ENCODE measurements around the gene LDLRAD2.

LDLRAD2 gene

GRCh38 chr1:21838359-21839157, 26.5 kb downstream of the LDLRAD2 start:
- TF ChIP-seq POU2F2 (IDR thresholded peaks at IDR 0.05; ENCODE audit: low read depth, low read length): no peak
- TF ChIP-seq SPI1 (IDR thresholded peaks at IDR 0.05; ENCODE audit: low read depth, low read length): no peak
- TF ChIP-seq POLR2A (IDR thresholded peaks at IDR 0.05; ENCODE audit: low read depth, low read length): no peak
- no peak for TF ChIP-seq PAX5 (IDR thresholded peaks at IDR 0.05; ENCODE audit: insufficient read depth, low read length, severe bottlenecking)
- TF ChIP-seq POLR2AphosphoS5 (IDR thresholded peaks at IDR 0.05; ENCODE audit: low read depth, low read length): no peak
- no peak for TF ChIP-seq TAF1 (IDR thresholded peaks at IDR 0.05; ENCODE audit: low read depth, low read length)
- no peak for FAIRE-seq
- no peak for DNase-seq (ENCODE audit: insufficient read length, low spot score)

- DNase-seq (ENCODE audit: insufficient read length, low spot score): no peak
- no peak for FAIRE-seq
- TF ChIP-seq POU2F2 (IDR thresholded peaks at IDR 0.05; ENCODE audit: low read depth, low read length): no peak
- TF ChIP-seq POLR2A (IDR thresholded peaks at IDR 0.05; ENCODE audit: low read depth, low read length): no peak
Measured at GRCh38 chr1:21839337-21840037, 27.4 kb downstream of the LDLRAD2 start.

- TF ChIP-seq TAF1 (IDR thresholded peaks at IDR 0.05; ENCODE audit: low read depth, low read length) (no peak), SPI1 (IDR thresholded peaks at IDR 0.05; ENCODE audit: low read depth, low read length) (no peak), POU2F2 (IDR thresholded peaks at IDR 0.05; ENCODE audit: low read depth, low read length) (no peak), POLR2A (IDR thresholded peaks at IDR 0.05; ENCODE audit: low read depth, low read length) (no peak), PAX5 (IDR thresholded peaks at IDR 0.05; ENCODE audit: insufficient read depth, low read length, severe bottlenecking) (no peak), POLR2AphosphoS5 (IDR thresholded peaks at IDR 0.05; ENCODE audit: low read depth, low read length) (no peak)
- no peak for DNase-seq (ENCODE audit: insufficient read length, low spot score)
- no peak for FAIRE-seq
Measured at GRCh38 chr1:21840981-21841380, 28.9 kb downstream of the LDLRAD2 start.

GRCh38 chr1:21841852-21842466, 29.9 kb downstream of the LDLRAD2 start:
- no peak for DNase-seq (ENCODE audit: insufficient read length, low spot score)

GRCh38 chr1:21842606-21843162, 30.6 kb downstream of the LDLRAD2 start:
- DNase-seq (ENCODE audit: insufficient read length, low spot score) (no peak), FAIRE-seq (no peak)
- TF ChIP-seq POLR2AphosphoS5 (IDR thresholded peaks at IDR 0.05; ENCODE audit: low read depth, low read length) (no peak), TAF1 (IDR thresholded peaks at IDR 0.05; ENCODE audit: low read depth, low read length) (no peak), SPI1 (IDR thresholded peaks at IDR 0.05; ENCODE audit: low read depth, low read length) (no peak), PAX5 (IDR thresholded peaks at IDR 0.05; ENCODE audit: insufficient read depth, low read length, severe bottlenecking) (no peak), POLR2A (IDR thresholded peaks at IDR 0.05; ENCODE audit: low read depth, low read length) (no peak), POU2F2 (IDR thresholded peaks at IDR 0.05; ENCODE audit: low read depth, low read length) (no peak)

More at GRCh38 chr1:21841852-21842466, 29.9 kb downstream of the LDLRAD2 start:
- TF ChIP-seq PAX5 (IDR thresholded peaks at IDR 0.05; ENCODE audit: insufficient read depth, low read length, severe bottlenecking) (no peak), POLR2AphosphoS5 (IDR thresholded peaks at IDR 0.05; ENCODE audit: low read depth, low read length) (no peak)
- no peak for FAIRE-seq

- no peak for DNase-seq (ENCODE audit: insufficient read length, low spot score)
- no peak for FAIRE-seq
- no peak for TF ChIP-seq POLR2A (IDR thresholded peaks at IDR 0.05; ENCODE audit: low read depth, low read length)
- no peak for TF ChIP-seq PAX5 (IDR thresholded peaks at IDR 0.05; ENCODE audit: insufficient read depth, low read length, severe bottlenecking)
- no peak for TF ChIP-seq POU2F2 (IDR thresholded peaks at IDR 0.05; ENCODE audit: low read depth, low read length)
- no peak for TF ChIP-seq POLR2AphosphoS5 (IDR thresholded peaks at IDR 0.05; ENCODE audit: low read depth, low read length)
Measured at GRCh38 chr1:21843208-21843607, 31.1 kb downstream of the LDLRAD2 start.

- DNase-seq (ENCODE audit: insufficient read length, low spot score): no peak
- TF ChIP-seq TAF1 (IDR thresholded peaks at IDR 0.05; ENCODE audit: low read depth, low read length) (no peak), POU2F2 (IDR thresholded peaks at IDR 0.05; ENCODE audit: low read depth, low read length) (no peak), PAX5 (IDR thresholded peaks at IDR 0.05; ENCODE audit: insufficient read depth, low read length, severe bottlenecking) (no peak), SPI1 (IDR thresholded peaks at IDR 0.05; ENCODE audit: low read depth, low read length) (no peak), POLR2AphosphoS5 (IDR thresholded peaks at IDR 0.05; ENCODE audit: low read depth, low read length) (no peak), POLR2A (IDR thresholded peaks at IDR 0.05; ENCODE audit: low read depth, low read length) (no peak)
- FAIRE-seq: no peak
Measured at GRCh38 chr1:21843996-21844395, 31.9 kb downstream of the LDLRAD2 start.

- TF ChIP-seq PAX5 (IDR thresholded peaks at IDR 0.05; ENCODE audit: insufficient read depth, low read length, severe bottlenecking): no peak
- TF ChIP-seq SPI1 (IDR thresholded peaks at IDR 0.05; ENCODE audit: low read depth, low read length): no peak
- TF ChIP-seq POLR2AphosphoS5 (IDR thresholded peaks at IDR 0.05; ENCODE audit: low read depth, low read length): no peak
- TF ChIP-seq POU2F2 (IDR thresholded peaks at IDR 0.05; ENCODE audit: low read depth, low read length): no peak
- DNase-seq (ENCODE audit: insufficient read length, low spot score) (no peak), FAIRE-seq (no peak)
Measured at GRCh38 chr1:21845646-21846641, 33.9 kb downstream of the LDLRAD2 start.

Data from GM12891 (cell line).